Esophagus mucosa (tissue), 1 donor: ENCODE results near the gene HLTF. TPM values are rescaled to one million over a fixed set of nuclear protein-coding genes. Genes with fewer than 3 reads are reported as not detected.

Source experiments
- ATAC-seq: fragments of 200-7000 bp; cut with Tn5 transposase; one replicate; pipeline ENCODE4 v1.9.1; 2020
- total RNA-seq: library from RNA; stranded (reverse); gene quantifications from one replicate; pipeline ENCODE4 v1.2.4, GENCODE V29; 2023
- donor health status: DM: yes; HTN: yes; CAD: no.

HLTF gene
- total RNA-seq, 1 donor from 2014 or later: 8.2 TPM

- no peak for ATAC-seq
Measured at GRCh38 chr3:149016669-149017541, 69.4 kb downstream of the HLTF start.

- ATAC-seq: no peak
Measured at GRCh38 chr3:149016242-149016641, 70.1 kb downstream of the HLTF start.

- no peak for ATAC-seq
Measured at GRCh38 chr3:149015393-149015792, 70.9 kb downstream of the HLTF start.

- no peak for ATAC-seq
Measured at GRCh38 chr3:149013726-149014125, 72.6 kb downstream of the HLTF start.

- no peak for ATAC-seq
Measured at GRCh38 chr3:149011676-149012075, 74.7 kb downstream of the HLTF start.

- ATAC-seq: no peak
Measured at GRCh38 chr3:149010966-149011365, 75.4 kb downstream of the HLTF start.

- ATAC-seq: no peak
Measured at GRCh38 chr3:149010504-149010951, 75.8 kb downstream of the HLTF start.

GRCh38 chr3:149009732-149010131, 76.6 kb downstream of the HLTF start:
- ATAC-seq: no peak

- ATAC-seq: no peak
Measured at GRCh38 chr3:149007567-149008257, 78.6 kb downstream of the HLTF start.

- no peak for ATAC-seq
Measured at GRCh38 chr3:149005416-149005815, 80.9 kb downstream of the HLTF start.

GRCh38 chr3:149004622-149005021, 81.7 kb downstream of the HLTF start:
- ATAC-seq: no peak

GRCh38 chr3:149003653-149004305, 82.6 kb downstream of the HLTF start:
- ATAC-seq: no peak

GRCh38 chr3:149001727-149002126, 84.6 kb downstream of the HLTF start:
- no peak for ATAC-seq

- no peak for ATAC-seq
Measured at GRCh38 chr3:149000206-149000745, 86.1 kb downstream of the HLTF start.

GRCh38 chr3:148999806-149000205, 86.5 kb downstream of the HLTF start:
- ATAC-seq: no peak

GRCh38 chr3:148998715-148999423, 87.5 kb downstream of the HLTF start:
- ATAC-seq: peak; percentile 33

GRCh38 chr3:148998297-148998696, 88.0 kb downstream of the HLTF start:
- no peak for ATAC-seq

- no peak for ATAC-seq
Measured at GRCh38 chr3:148997623-148998022, 88.7 kb downstream of the HLTF start.

- no peak for ATAC-seq
Measured at GRCh38 chr3:148992635-148993255, 93.6 kb downstream of the HLTF start.

GRCh38 chr3:148992027-148992634, 94.2 kb downstream of the HLTF start:
- peak; percentile 51 for ATAC-seq
